ENCODE results near the gene UBXN2A.

The UBXN2A gene

DNA sequence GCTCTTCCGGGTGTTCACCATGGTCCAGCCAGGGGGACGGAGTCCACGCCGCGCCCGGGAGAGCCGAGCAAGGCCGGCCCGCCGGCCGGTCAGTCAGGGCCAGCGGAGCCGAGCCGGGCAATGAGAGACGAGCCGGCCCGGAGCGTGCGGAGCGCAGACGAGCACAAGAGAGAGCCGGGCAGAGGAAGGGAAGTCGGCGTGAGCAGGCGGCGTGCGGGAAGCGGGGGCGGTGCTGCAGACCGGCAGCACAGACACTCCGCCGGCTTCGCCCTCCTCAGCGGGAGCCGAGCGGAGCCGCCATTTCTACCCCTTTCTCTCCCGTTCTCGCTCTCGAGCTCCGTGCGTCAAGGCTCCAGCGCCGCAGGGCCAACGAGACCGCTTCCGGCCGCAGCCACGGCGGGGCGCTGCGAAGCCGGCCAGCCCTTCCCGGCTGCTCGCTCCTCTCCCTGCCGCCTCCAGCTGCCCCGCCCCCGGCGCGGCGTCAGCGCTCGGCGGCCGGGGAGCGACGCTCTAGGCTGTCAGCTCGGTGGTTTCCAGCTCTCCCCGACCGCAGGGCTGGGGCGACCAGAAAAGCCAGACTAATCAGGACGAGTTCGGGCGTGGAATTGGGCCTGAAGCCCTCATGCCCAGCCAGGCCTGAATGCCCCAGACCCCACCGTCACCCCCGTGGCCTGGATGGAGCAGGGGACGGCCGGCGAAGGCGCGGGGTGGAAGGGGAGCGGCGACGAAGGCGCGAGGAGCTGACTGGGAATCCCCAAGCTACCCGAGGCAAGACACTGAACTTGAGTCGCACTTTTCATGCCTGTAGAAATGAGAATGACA, 13.3 kb upstream of the UBXN2A start, which contains the start of gene ATAD2B:
TSS of gene ATAD2B (minus strand) at position 374 of the 822 bp plus-strand sequence. CDS start at position 21, 353 bp downstream.
- Histone ChIP-seq H3K4me2 (ENCODE audit: insufficient read depth, low read length, poor library complexity, severe bottlenecking) (peak within 1 kb of the TSS; percentile 67), H3K9ac (ENCODE audit: low read depth, low read length, poor library complexity) (peak within 1 kb of the TSS; percentile 100), H4K91ac (ENCODE audit: low read depth, low read length, poor library complexity) (peak within 1 kb of the TSS; percentile 72), H2BK120ac (ENCODE audit: low read depth, low read length) (peak within 1 kb of the TSS; percentile 81), H3K9me3 (replicated peaks in 1 of 2; ENCODE audit: control insufficient read depth in 2 of 2, insufficient read depth in 1 of 2, low read depth in 1 of 2, low read length in 2 of 2) (no peaks in the 10 kb centered on the region), H3K4me1 (ENCODE audit: control insufficient read depth in 2 of 2, insufficient read depth in 1 of 2, low read depth in 1 of 2, low read length in 2 of 2) (peaks cover 2 to 5% of the 10 kb centered on the region in 2 donors), H3K4me3 (ENCODE audit: low read length in 2 of 2) (peak within 1 kb of the TSS; percentile 79 to 99), H3K27me3 (ENCODE audit: control insufficient read depth in 3 of 3, insufficient read depth in 3 of 3, low read depth in 1 of 3, low read length in 3 of 3) (no peaks in the 10 kb centered on the region), H3K27ac (replicated peaks; ENCODE audit: low read length) (peak within 1 kb of the TSS; percentile 91), H3K79me1 (ENCODE audit: low read depth, low read length) (peaks cover 3% of the 10 kb centered on the region), H2BK12ac (ENCODE audit: low read length) (no peak within 1 kb of the TSS), H3K18ac (ENCODE audit: low read length) (peak within 1 kb of the TSS; percentile 100), H3K4ac (ENCODE audit: low read length) (no peak within 1 kb of the TSS), H3K14ac (ENCODE audit: low read length) (peak within 1 kb of the TSS; percentile 99), H4K8ac (ENCODE audit: low read depth, low read length) (no peak within 1 kb of the TSS), H2AK5ac (ENCODE audit: low read depth, low read length) (peak within 1 kb of the TSS; percentile 70), H3K23ac (ENCODE audit: low read depth, low read length, poor library complexity) (peak within 1 kb of the TSS; percentile 97), H2BK15ac (ENCODE audit: low read length) (peak within 1 kb of the TSS; percentile 89), H3K36me3 (replicated peaks in 1 of 2; ENCODE audit: control insufficient read depth in 2 of 2, insufficient read depth in 2 of 2, low read length in 2 of 2) (peaks cover 4 to 29% of the 10 kb centered on the region in 2 donors), H2AFZ (ENCODE audit: low read length) (peak within 1 kb of the TSS; percentile 97), H2BK5ac (ENCODE audit: low read length) (peak within 1 kb of the TSS; percentile 91)
- DNase-seq (ENCODE audit: low spot score), result peak; percentile 95
- no CpG with 5 or more reads among the region's 88 CpGs for WGBS, 2 donors (ENCODE audit: extremely low coverage in 2 of 2, insufficient read length in 2 of 2, insufficient replicate concordance in 1 of 2)

DNA sequence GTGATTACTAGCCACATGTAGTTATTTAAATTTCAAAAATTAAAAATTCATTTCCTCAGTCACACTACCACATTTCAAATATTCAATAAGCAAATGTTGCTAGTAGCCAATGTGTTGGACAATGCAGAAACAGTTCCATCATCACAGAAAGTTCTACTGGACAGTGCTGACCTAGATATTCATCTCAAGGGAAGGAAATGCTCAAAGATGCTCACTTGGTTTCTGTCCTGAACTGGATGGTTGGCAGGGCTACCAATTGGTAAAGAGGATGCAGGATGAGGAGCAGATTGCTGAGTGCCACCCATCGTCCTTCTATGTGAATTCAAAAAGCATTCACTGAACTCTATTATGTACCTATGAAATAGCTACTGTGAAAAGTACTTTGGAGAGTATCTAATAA, 6.0 kb upstream of the UBXN2A start:
- no peak for DNase-seq (ENCODE audit: low spot score)
- Histone ChIP-seq H3K4me2 (ENCODE audit: insufficient read depth, low read length, poor library complexity, severe bottlenecking) (no peak overlapping the region), H3K4me3 (ENCODE audit: low read length in 2 of 2) (no peak overlapping the region), H2BK120ac (ENCODE audit: low read depth, low read length) (no peak overlapping the region), H3K14ac (ENCODE audit: low read length) (no peak overlapping the region), H3K36me3 (replicated peaks in 1 of 2; ENCODE audit: control insufficient read depth in 2 of 2, insufficient read depth in 2 of 2, low read length in 2 of 2) (peaks cover 0 to 29% of the 10 kb centered on the region in 2 donors), H3K27ac (replicated peaks; ENCODE audit: low read length) (no peak overlapping the region), H4K8ac (ENCODE audit: low read depth, low read length) (no peak overlapping the region), H3K4ac (ENCODE audit: low read length) (no peak overlapping the region), H3K23ac (ENCODE audit: low read depth, low read length, poor library complexity) (no peak overlapping the region), H3K4me1 (ENCODE audit: control insufficient read depth in 2 of 2, insufficient read depth in 1 of 2, low read depth in 1 of 2, low read length in 2 of 2) (peaks cover 0 to under 1% of the 10 kb centered on the region in 2 donors), H3K9ac (ENCODE audit: low read depth, low read length, poor library complexity) (no peak overlapping the region), H3K27me3 (ENCODE audit: control insufficient read depth in 3 of 3, insufficient read depth in 3 of 3, low read depth in 1 of 3, low read length in 3 of 3) (no peaks in the 10 kb centered on the region), H2BK15ac (ENCODE audit: low read length) (no peak overlapping the region), H2BK5ac (ENCODE audit: low read length) (no peak overlapping the region), H3K79me1 (ENCODE audit: low read depth, low read length) (no peaks in the 10 kb centered on the region), H2AFZ (ENCODE audit: low read length) (no peak overlapping the region), H2AK5ac (ENCODE audit: low read depth, low read length) (no peak overlapping the region), H3K18ac (ENCODE audit: low read length) (no peak overlapping the region), H3K9me3 (replicated peaks in 1 of 2; ENCODE audit: control insufficient read depth in 2 of 2, insufficient read depth in 1 of 2, low read depth in 1 of 2, low read length in 2 of 2) (no peaks in the 10 kb centered on the region), H2BK12ac (ENCODE audit: low read length) (no peak overlapping the region), H4K91ac (ENCODE audit: low read depth, low read length, poor library complexity) (no peak overlapping the region)
- no CpG with 5 or more reads among the region's 1 CpG for WGBS, 2 donors (ENCODE audit: extremely low coverage in 2 of 2, insufficient read length in 2 of 2, insufficient replicate concordance in 1 of 2)

DNA sequence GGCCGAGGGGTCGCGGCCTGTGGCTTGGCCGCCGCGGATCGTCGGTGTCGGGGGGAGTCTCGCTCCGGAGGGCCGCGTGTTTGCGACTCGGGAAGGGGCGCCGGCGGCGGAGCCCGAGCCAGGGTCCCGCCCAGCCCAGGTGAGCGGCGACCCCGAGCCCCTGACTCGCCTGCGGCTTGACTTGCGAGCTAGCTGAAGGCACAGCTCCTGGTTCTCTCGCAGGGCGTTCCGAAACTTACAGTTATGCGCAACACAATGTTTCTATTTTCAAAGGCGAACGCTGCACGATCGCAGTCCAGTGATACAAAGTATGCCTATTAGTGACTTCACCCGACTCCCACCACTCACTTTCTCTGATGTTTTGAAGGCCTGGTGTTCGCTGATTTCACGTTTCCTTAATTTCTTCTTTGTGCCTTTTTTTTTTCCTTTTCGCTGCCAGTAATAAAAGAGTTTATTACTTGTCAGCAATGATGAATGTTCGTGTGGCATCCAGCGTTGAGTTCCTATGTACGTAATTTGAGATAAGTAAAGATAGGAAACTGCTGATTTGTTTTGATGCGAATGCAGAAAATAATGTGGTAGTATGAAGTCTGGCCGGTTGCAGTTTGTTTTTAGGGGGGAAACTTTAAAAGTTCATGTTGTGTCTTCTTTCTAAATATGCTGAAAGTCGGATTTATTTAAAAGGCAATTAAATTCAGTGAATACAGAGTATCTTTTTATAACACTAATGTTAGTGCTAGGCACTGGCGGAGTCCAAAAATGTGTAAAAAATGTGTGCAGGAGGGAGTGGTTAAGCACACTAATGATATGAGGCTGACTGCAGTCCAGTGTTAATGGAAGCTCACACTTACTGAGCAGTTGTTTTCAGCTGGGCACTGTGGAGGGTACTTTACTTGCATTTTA, 706 bp downstream of the UBXN2A start:
- Histone ChIP-seq H3K18ac (ENCODE audit: low read length) (peak overlapping the region; percentile 70), H2BK12ac (ENCODE audit: low read length) (no peak overlapping the region)

More for the DNA sequence above, 706 bp downstream of the UBXN2A start:
- no peak for DNase-seq (ENCODE audit: low spot score)
- no peak overlapping the region for H4K8ac ChIP-seq (ENCODE audit: low read depth, low read length)
- no peak overlapping the region for H2BK120ac ChIP-seq (ENCODE audit: low read depth, low read length)
- H2BK15ac ChIP-seq (ENCODE audit: low read length), result peak overlapping the region; percentile 77
- H4K91ac ChIP-seq (ENCODE audit: low read depth, low read length, poor library complexity), result no peak overlapping the region
- peak overlapping the region; percentile 98 for H3K9ac ChIP-seq (ENCODE audit: low read depth, low read length, poor library complexity)
- peak overlapping the region; percentile 94 to 97 for H3K4me3 ChIP-seq (ENCODE audit: low read length in 2 of 2)
- no peak overlapping the region for H2AK5ac ChIP-seq (ENCODE audit: low read depth, low read length)
- H3K4ac ChIP-seq (ENCODE audit: low read length), result no peak overlapping the region
- no peaks in the 10 kb centered on the region for H3K79me1 ChIP-seq (ENCODE audit: low read depth, low read length)
- H3K4me1 ChIP-seq (ENCODE audit: control insufficient read depth in 2 of 2, insufficient read depth in 1 of 2, low read depth in 1 of 2, low read length in 2 of 2), result peaks cover 2 to 5% of the 10 kb centered on the region in 2 donors
- peak overlapping the region; percentile 75 for H3K4me2 ChIP-seq (ENCODE audit: insufficient read depth, low read length, poor library complexity, severe bottlenecking)
- H3K27me3 ChIP-seq (ENCODE audit: control insufficient read depth in 3 of 3, insufficient read depth in 3 of 3, low read depth in 1 of 3, low read length in 3 of 3), result peaks cover 0 to 2% (median 0%) of the 10 kb centered on the region in 3 experiments
- no peaks in the 10 kb centered on the region for H3K9me3 ChIP-seq (replicated peaks in 1 of 2; ENCODE audit: control insufficient read depth in 2 of 2, insufficient read depth in 1 of 2, low read depth in 1 of 2, low read length in 2 of 2)
- WGBS, 2 donors (ENCODE audit: extremely low coverage in 2 of 2, insufficient read length in 2 of 2, insufficient replicate concordance in 1 of 2), result no CpG with 5 or more reads among the region's 46 CpGs
- H2BK5ac ChIP-seq (ENCODE audit: low read length), result peak overlapping the region; percentile 91
- H3K14ac ChIP-seq (ENCODE audit: low read length), result no peak overlapping the region
- peak overlapping the region; percentile 91 for H3K27ac ChIP-seq (replicated peaks; ENCODE audit: low read length)
- H2AFZ ChIP-seq (ENCODE audit: low read length), result peak overlapping the region; percentile 92
- peaks cover 0 to 23% of the 10 kb centered on the region in 2 donors for H3K36me3 ChIP-seq (replicated peaks in 1 of 2; ENCODE audit: control insufficient read depth in 2 of 2, insufficient read depth in 2 of 2, low read length in 2 of 2)
- peak overlapping the region; percentile 90 for H3K23ac ChIP-seq (ENCODE audit: low read depth, low read length, poor library complexity)
